ENCODE data around the gene MRPS31. TPM values are rescaled to one million over a fixed set of nuclear protein-coding genes. Genes with fewer than 3 reads are reported as not detected.

Gene MRPS31
- polyA plus RNA-seq, 1 experiment, result 7.6 TPM

DNA sequence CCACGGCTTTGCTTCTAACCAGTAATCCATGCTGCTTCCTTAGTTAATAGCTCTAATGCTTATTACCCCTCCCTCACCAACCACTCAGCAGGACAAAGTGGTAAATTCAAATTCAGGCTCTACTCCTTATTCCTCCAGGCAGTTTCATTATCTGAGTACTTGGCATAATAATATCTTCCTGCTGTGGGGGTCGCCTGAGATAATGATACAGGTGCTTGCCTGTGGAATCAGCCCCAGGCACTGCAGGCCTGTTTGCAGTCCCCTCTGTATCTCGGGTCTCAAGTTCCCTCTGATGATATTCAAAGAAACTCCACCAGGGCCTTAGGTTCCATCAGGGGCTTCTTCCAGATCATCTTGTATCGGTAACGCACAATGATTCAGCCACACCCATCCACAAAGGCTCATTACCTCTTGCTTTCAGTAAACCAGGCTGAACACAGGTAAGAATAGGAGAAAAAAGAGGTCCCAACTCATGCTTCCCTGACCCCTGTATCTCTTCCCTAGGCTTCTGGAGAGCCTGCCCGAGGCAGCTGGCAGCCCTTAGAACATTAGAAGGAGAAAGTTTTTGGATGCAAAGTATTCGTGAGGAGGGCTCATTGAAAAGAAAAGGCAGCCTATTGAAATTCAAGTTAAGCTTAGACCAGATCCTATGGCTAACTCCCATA is 90.2 kb downstream of the MRPS31 start:
- H3K4me3 ChIP-seq (ENCODE audit: low read depth, low read length), result no peak overlapping the region
- TF ChIP-seq, protein P1, sequence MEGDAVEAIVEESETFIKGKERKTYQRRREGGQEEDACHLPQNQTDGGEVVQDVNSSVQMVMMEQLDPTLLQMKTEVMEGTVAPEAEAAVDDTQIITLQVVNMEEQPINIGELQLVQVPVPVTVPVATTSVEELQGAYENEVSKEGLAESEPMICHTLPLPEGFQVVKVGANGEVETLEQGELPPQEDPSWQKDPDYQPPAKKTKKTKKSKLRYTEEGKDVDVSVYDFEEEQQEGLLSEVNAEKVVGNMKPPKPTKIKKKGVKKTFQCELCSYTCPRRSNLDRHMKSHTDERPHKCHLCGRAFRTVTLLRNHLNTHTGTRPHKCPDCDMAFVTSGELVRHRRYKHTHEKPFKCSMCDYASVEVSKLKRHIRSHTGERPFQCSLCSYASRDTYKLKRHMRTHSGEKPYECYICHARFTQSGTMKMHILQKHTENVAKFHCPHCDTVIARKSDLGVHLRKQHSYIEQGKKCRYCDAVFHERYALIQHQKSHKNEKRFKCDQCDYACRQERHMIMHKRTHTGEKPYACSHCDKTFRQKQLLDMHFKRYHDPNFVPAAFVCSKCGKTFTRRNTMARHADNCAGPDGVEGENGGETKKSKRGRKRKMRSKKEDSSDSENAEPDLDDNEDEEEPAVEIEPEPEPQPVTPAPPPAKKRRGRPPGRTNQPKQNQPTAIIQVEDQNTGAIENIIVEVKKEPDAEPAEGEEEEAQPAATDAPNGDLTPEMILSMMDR (IDR thresholded peaks at IDR 0.05; ENCODE audit: insufficient read depth, low read depth, low read length), result no peak
- ChIA-PET POLR2A (no interaction called here), CTCF (interaction anchor here (6.5 to 11.1 kb wide), 2 partner anchors 613 to 738 kb away, joined by 40 to 105 read pairs; no protein-coding TSS in a partner anchor)
- no peaks in the 10 kb centered on the region for H3K27me3 ChIP-seq (ENCODE audit: control insufficient read depth, insufficient read depth, low read length)
- DNase-seq (ENCODE audit: low read depth), result no peak
- no peaks in the 10 kb centered on the region for H3K36me3 ChIP-seq (ENCODE audit: control insufficient read depth, insufficient read depth, low read length)

DNA sequence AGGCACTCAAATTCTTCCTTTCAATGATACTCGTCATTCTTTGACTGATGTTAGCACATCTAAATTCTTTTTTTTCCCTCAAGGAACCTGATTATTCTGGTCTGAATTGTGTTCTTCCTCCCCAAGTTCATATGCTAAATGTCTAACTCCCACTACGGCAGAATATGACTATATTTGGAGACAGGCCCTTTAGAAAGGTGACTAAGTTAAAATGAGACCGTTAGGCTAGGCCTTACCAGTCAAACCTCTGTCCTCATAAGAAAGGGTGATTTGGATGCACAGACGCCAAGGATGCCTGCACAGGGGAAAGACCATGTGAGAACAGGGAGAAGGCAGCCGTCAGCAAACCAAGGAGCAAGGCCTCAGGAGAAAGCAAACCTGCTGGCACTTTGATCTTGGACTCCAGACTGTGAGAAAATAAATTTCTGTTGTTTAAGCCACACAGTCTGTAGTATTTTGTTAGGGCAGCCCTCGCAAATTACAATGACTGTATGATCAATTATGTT is 91.5 kb downstream of the MRPS31 start:
- Histone ChIP-seq H3K36me3 (ENCODE audit: control insufficient read depth, insufficient read depth, low read length) (no peaks in the 10 kb centered on the region), H3K4me3 (ENCODE audit: low read depth, low read length) (no peak overlapping the region), H3K27me3 (ENCODE audit: control insufficient read depth, insufficient read depth, low read length) (no peaks in the 10 kb centered on the region)
- ChIA-PET CTCF (interaction anchor here (1.4 to 11.1 kb wide), 3 partner anchors 11 to 736 kb away, joined by 3 to 105 read pairs (median 40); no protein-coding TSS in a partner anchor), POLR2A (interaction anchor here (0.6 kb wide), 1 partner anchor 867 kb away, joined by 3 read pairs; no protein-coding TSS in a partner anchor)
- no peak for DNase-seq (ENCODE audit: low read depth)
- TF ChIP-seq, protein P1 (IDR thresholded peaks at IDR 0.05; ENCODE audit: insufficient read depth, low read depth, low read length), result no peak

Small RNA genes within 50 kb of the gene (small RNA-seq; reads per million reads assigned to genes)
- gene MIR320D1 (ENCODE audit: insufficient read length, low read depth, low replicate concordance), result not detected
- gene MIR621 (ENCODE audit: insufficient read length, low read depth, low replicate concordance), result not detected
- not detected for gene RF00017 (ENCODE audit: insufficient read length, low read depth, low replicate concordance)

Other genes starting within 250 kb of the MRPS31 start
- gene FOXO1, start 104.5 kb downstream of the MRPS31 start, polyA plus RNA-seq (2011; rRNA removed), result 3.5 and 5.3 TPM in 2 replicates
- 4.7 and 5.9 TPM in 2 replicates for gene SLC25A15, start 18.4 kb upstream of the MRPS31 start, polyA plus RNA-seq (2011; rRNA removed)
- gene ELF1, start 248.1 kb upstream of the MRPS31 start, polyA plus RNA-seq (2011; rRNA removed), result 35.8 and 41.7 TPM in 2 replicates